HepG2 (cell line): ENCODE measurements around the gene NOL4L. TPM values are rescaled to one million over a fixed set of nuclear protein-coding genes. Genes with fewer than 3 reads are reported as not detected.

ENCODE experiments used
- CAMTA2 ChIP-seq: sonication (generic); formaldehyde crosslinking; IDR thresholded peaks from 2 replicates; pipeline ENCODE4 v1.4.0; 2020; ENCODE audit warnings: mild to moderate bottlenecking, missing genetic modification reagents, borderline replicate concordance
- CBX2 ChIP-seq, 2 experiments: fragments of 200-600 bp in 1 of 2; sonication (generic); formaldehyde crosslinking in 1 of 2; IDR thresholded peaks; 2 replicates each; pipeline versions ENCODE4 v1.7.0 to v1.8.1; 2018 to 2022; ENCODE audit warnings: low read depth in 2 of 2, low read length in 1 of 2, mild to moderate bottlenecking in 1 of 2, missing genetic modification reagents in 1 of 2
- CEBPB ChIP-seq: IDR thresholded peaks from 2 replicates; pipeline ENCODE4 v1.6.1; 2011; ENCODE audit warnings: low read depth, low read length, improper control_type of control experiment, borderline replicate concordance
- EED ChIP-seq: sonication (generic); formaldehyde crosslinking; IDR thresholded peaks from 2 replicates; pipeline ENCODE4 v1.5.0; 2020; ENCODE audit warnings: mild to moderate bottlenecking, missing genetic modification reagents
- GTF3A ChIP-seq: sonication (generic); formaldehyde crosslinking; conservative IDR thresholded peaks from 2 replicates; pipeline ENCODE4 v1.4.0; 2020; ENCODE audit warnings: mild to moderate bottlenecking, missing genetic modification reagents
- HIC2 ChIP-seq: sonication (generic); formaldehyde crosslinking; IDR thresholded peaks from 2 replicates; pipeline ENCODE4 v1.9.0; 2022; ENCODE audit warnings: low read depth, missing genetic modification reagents
- KLF12 ChIP-seq: sonication (generic); formaldehyde crosslinking; IDR thresholded peaks from 2 replicates; pipeline ENCODE4 v1.4.0; 2020; ENCODE audit warnings: missing genetic modification reagents, borderline replicate concordance
- NCOR1 ChIP-seq: fragments of 200-600 bp; sonication (generic); IDR thresholded peaks from 2 replicates; pipeline ENCODE4 v1.7.0; 2017; ENCODE audit warnings: antibody characterized with exemption, low read length, borderline replicate concordance
- NFATC3 ChIP-seq: sonication (generic); formaldehyde crosslinking; IDR thresholded peaks from 2 replicates; pipeline ENCODE4 v1.5.1; 2020; ENCODE audit warnings: mild to moderate bottlenecking, missing genetic modification reagents
- PITX1 ChIP-seq: sonication (generic); formaldehyde crosslinking; IDR thresholded peaks from 2 replicates; pipeline ENCODE4 v1.5.1; 2020; ENCODE audit warnings: mild to moderate bottlenecking, missing genetic modification reagents
- RBM39 ChIP-seq: fragments of 200-400 bp; formaldehyde crosslinking; IDR thresholded peaks from one replicate; pipeline ENCODE4 v1.6.1; 2018; ENCODE audit warnings: antibody characterized with exemption, mild to moderate bottlenecking, low read depth, low read length; ENCODE audit not compliant: poor library complexity, severe bottlenecking
- STAT6 ChIP-seq: sonication (generic); formaldehyde crosslinking; IDR thresholded peaks from 2 replicates; pipeline ENCODE4 v1.4.0; 2020; ENCODE audit warnings: missing genetic modification reagents, mild to moderate bottlenecking, borderline replicate concordance
- TEAD3 ChIP-seq: optimal IDR thresholded peaks from 2 replicates; pipeline ENCODE3; 2016; ENCODE audit warnings: borderline replicate concordance
- TRIM24 ChIP-seq: sonication (generic); formaldehyde crosslinking; IDR thresholded peaks from 2 replicates; pipeline ENCODE4 v1.8.0; 2022; ENCODE audit warnings: mild to moderate bottlenecking, missing genetic modification reagents
- ZBTB26 ChIP-seq: IDR thresholded peaks from 2 replicates; pipeline ENCODE4 v1.6.1; 2016; ENCODE audit warnings: missing compliant biosample characterization, missing genetic modification reagents, borderline replicate concordance
- ZC3H4 ChIP-seq: sonication (generic); formaldehyde crosslinking; IDR thresholded peaks from 2 replicates; pipeline ENCODE4 v1.4.0; 2020; ENCODE audit warnings: missing genetic modification reagents, borderline replicate concordance
- ZFP1 ChIP-seq: IDR thresholded peaks from 2 replicates; pipeline ENCODE4 v1.6.1; 2016
- ZNF143 ChIP-seq: sonication (generic); formaldehyde crosslinking; IDR thresholded peaks from 2 replicates; pipeline ENCODE4 v1.4.0; 2020; ENCODE audit warnings: missing genetic modification reagents
- ZNF263 ChIP-seq: sonication (generic); formaldehyde crosslinking; IDR thresholded peaks from 2 replicates; pipeline ENCODE4 v1.4.0; 2020; ENCODE audit warnings: missing genetic modification reagents
- ZNF580 ChIP-seq: IDR thresholded peaks from 2 replicates; pipeline ENCODE4 v1.6.1; 2016; ENCODE audit warnings: low read depth, borderline replicate concordance
- ZNF766 ChIP-seq: sonication (generic); formaldehyde crosslinking; IDR thresholded peaks from 2 replicates; pipeline ENCODE4 v1.5.0; 2020; ENCODE audit warnings: missing genetic modification reagents, borderline replicate concordance
- ZNF816 ChIP-seq: sonication (generic); formaldehyde crosslinking; IDR thresholded peaks from 2 replicates; pipeline ENCODE4 v1.8.0; 2022; ENCODE audit warnings: missing genetic modification reagents, mild to moderate bottlenecking, borderline replicate concordance
- ZSCAN20 ChIP-seq: sonication (generic); formaldehyde crosslinking; IDR thresholded peaks from 2 replicates; pipeline ENCODE4 v1.4.0; 2020; ENCODE audit warnings: missing genetic modification reagents, mild to moderate bottlenecking, borderline replicate concordance
- polyA plus RNA-seq, 8 experiments: library from polyadenylated mRNA; depleted of rRNA in 3 of 8; stranded (reverse) in 7 of 8; unstranded in 1 of 8; fragments of >200 nt; fragmentation: Illumina TruSeq in 4 of 8; extraction: Trizol in 4 of 8; gene quantifications; 2 replicates each; pipeline versions ENCODE4 v1.2.1 to v1.2.3, GENCODE V29; 2011 to 2016; ENCODE audit warnings: low read depth in 4 of 8, missing spikeins in 1 of 8, mixed read lengths in 1 of 8; ENCODE audit not compliant: insufficient read depth in 1 of 8
- total RNA-seq, 5 experiments: library from RNA; depleted of rRNA; stranded (reverse); fragments of >200 nt; fragmentation: Illumina TruSeq; extraction: Trizol; gene quantifications; 2 replicates each; pipeline ENCODE4 v1.2.3, GENCODE V29; 2016; ENCODE audit warnings: low read depth in 1 of 5

NOL4L gene
- total and polyA plus RNA-seq, 2 of the 13 experiments (the other 11 are each of a cell fraction or from before 2014, with no cell fraction given), result 16.6 to 35.4 TPM

GRCh38 chr20:32560989-32561830 lies 23.9 kb downstream of the NOL4L start (continued):
- no peak for TF ChIP-seq TRIM24 (CRISPR knock-in tag)
- peak; percentile 92 for TF ChIP-seq ZSCAN20
- peak; percentile 60 for TF ChIP-seq CEBPB
- peak; percentile 46; the same call in 1 of the 2 replicates for TF ChIP-seq ZNF766 (CRISPR knock-in tag)
- no peak; the same call in 1 of the 2 replicates for TF ChIP-seq GTF3A (CRISPR knock-in tag)
- TF ChIP-seq CBX2 (IDR thresholded peaks at IDR 0.05; ENCODE audit: low read depth, low read length), result no peak
- peak; percentile 29; the same call in 1 of the 2 replicates for TF ChIP-seq CBX2 (CRISPR knock-in tag; IDR thresholded peaks at IDR 0.05; ENCODE audit: low read depth)
- TF ChIP-seq ZNF816 (CRISPR knock-in tag), result peak; percentile 80; the same call in 1 of the 2 replicates
- TF ChIP-seq TEAD3 (CRISPR knock-in tag), result peak; percentile 23
- TF ChIP-seq ZFP1 (CRISPR knock-in tag), result 0 out of 2 replicates have a peak, but pooled peaks have one; percentile 28
- TF ChIP-seq ZBTB26 (CRISPR knock-in tag), result no peak; the same call in 1 of the 2 replicates
- 0 out of 2 replicates have a peak, but pooled peaks have one; percentile 20 for TF ChIP-seq ZNF143
- peak; percentile 70; the same call in 1 of the 2 replicates for TF ChIP-seq KLF12 (CRISPR knock-in tag)
- peak; percentile 77 for TF ChIP-seq ZNF263
- peak; percentile 84; the same call in 1 of the 2 replicates for TF ChIP-seq CAMTA2 (CRISPR knock-in tag)
- TF ChIP-seq NFATC3 (CRISPR knock-in tag), result 0 out of 2 replicates have a peak, but pooled peaks have one; percentile 72
- no peak for TF ChIP-seq NCOR1
- TF ChIP-seq STAT6 (CRISPR knock-in tag), result no peak
- TF ChIP-seq EED (CRISPR knock-in tag), result peak; percentile 89
- TF ChIP-seq ZNF580 (CRISPR knock-in tag), result no peak
- peak; percentile 6; the same call in 1 of the 2 replicates for TF ChIP-seq ZC3H4
- peak; percentile 35; the same call in 1 of the 2 replicates for TF ChIP-seq HIC2 (CRISPR knock-in tag)
- TF ChIP-seq RBM39, result peak; percentile 18
- peak; percentile 97 for TF ChIP-seq PITX1
